Measurements from ENCODE around the gene TMEM132C.

The TMEM132C gene

GRCh38 chr12:128266541-128267130, 334 bp upstream of the TMEM132C start:
- Histone ChIP-seq H3K27me3 (ENCODE audit: insufficient read depth, poor library complexity, severe bottlenecking) (peaks cover 25% of the 10 kb centered on the region), H3K27ac (ENCODE audit: poor library complexity, severe bottlenecking) (no peak overlapping the region), H3K4me3 (ENCODE audit: severe bottlenecking) (no peak overlapping the region), H3K4me1 (ENCODE audit: insufficient read depth, poor library complexity, severe bottlenecking) (no peaks in the 10 kb centered on the region), H3K9me3 (ENCODE audit: severe bottlenecking) (peaks cover 5% of the 10 kb centered on the region), H3K36me3 (ENCODE audit: low read depth) (no peaks in the 10 kb centered on the region)
- no peak for TF ChIP-seq CTCF (IDR thresholded peaks at IDR 0.05; ENCODE audit: poor library complexity, severe bottlenecking)
- ATAC-seq (ENCODE audit: low read depth), result no peak
- no peak for DNase-seq (ENCODE audit: low spot score)

GRCh38 chr12:128267651-128268378, 845 bp downstream of the TMEM132C start:
- Histone ChIP-seq H3K9me3 (ENCODE audit: severe bottlenecking) (peaks cover 5% of the 10 kb centered on the region), H3K4me3 (ENCODE audit: severe bottlenecking) (no peak overlapping the region), H3K27ac (ENCODE audit: poor library complexity, severe bottlenecking) (no peak overlapping the region), H3K4me1 (ENCODE audit: insufficient read depth, poor library complexity, severe bottlenecking) (no peaks in the 10 kb centered on the region), H3K36me3 (ENCODE audit: low read depth) (no peaks in the 10 kb centered on the region), H3K27me3 (ENCODE audit: insufficient read depth, poor library complexity, severe bottlenecking) (peaks cover 25% of the 10 kb centered on the region)
- DNase-seq (ENCODE audit: low spot score) (no peak), ATAC-seq (ENCODE audit: low read depth) (no peak)
- no peak for TF ChIP-seq CTCF (IDR thresholded peaks at IDR 0.05; ENCODE audit: poor library complexity, severe bottlenecking)

GRCh38 chr12:128268379-128268995, 1.5 kb downstream of the TMEM132C start:
- Histone ChIP-seq H3K27ac (ENCODE audit: poor library complexity, severe bottlenecking) (no peak overlapping the region), H3K4me1 (ENCODE audit: insufficient read depth, poor library complexity, severe bottlenecking) (no peaks in the 10 kb centered on the region), H3K4me3 (ENCODE audit: severe bottlenecking) (no peak overlapping the region), H3K27me3 (ENCODE audit: insufficient read depth, poor library complexity, severe bottlenecking) (peaks cover 25% of the 10 kb centered on the region), H3K9me3 (ENCODE audit: severe bottlenecking) (peaks cover 5% of the 10 kb centered on the region), H3K36me3 (ENCODE audit: low read depth) (no peaks in the 10 kb centered on the region)
- DNase-seq (ENCODE audit: low spot score) (no peak), ATAC-seq (ENCODE audit: low read depth) (no peak)
- TF ChIP-seq CTCF (IDR thresholded peaks at IDR 0.05; ENCODE audit: poor library complexity, severe bottlenecking), result no peak

- Histone ChIP-seq H3K4me1 (ENCODE audit: insufficient read depth, poor library complexity, severe bottlenecking) (no peaks in the 10 kb centered on the region), H3K27me3 (ENCODE audit: insufficient read depth, poor library complexity, severe bottlenecking) (peaks cover 25% of the 10 kb centered on the region), H3K27ac (ENCODE audit: poor library complexity, severe bottlenecking) (no peak overlapping the region), H3K4me3 (ENCODE audit: severe bottlenecking) (no peak overlapping the region), H3K36me3 (ENCODE audit: low read depth) (no peaks in the 10 kb centered on the region), H3K9me3 (ENCODE audit: severe bottlenecking) (peaks cover 2% of the 10 kb centered on the region)
- TF ChIP-seq CTCF (IDR thresholded peaks at IDR 0.05; ENCODE audit: poor library complexity, severe bottlenecking), result no peak
- ATAC-seq (ENCODE audit: low read depth) (no peak), DNase-seq (ENCODE audit: low spot score) (no peak)
Measured at GRCh38 chr12:128269181-128269591, 2.2 kb downstream of the TMEM132C start.

Data from RWPE2 (cell line).